Endothelial cell of umbilical vein (primary cell): ENCODE data around the gene PPP5C.

Experiments used
- CTCF ChIP-seq, 2 donors: IDR thresholded peaks; 1 replicate in 1 of 2; 2 replicates in 1 of 2; pipeline ENCODE4 v1.5.1; 2011; ENCODE audit warnings: low read length in 2 of 2, mild to moderate bottlenecking in 2 of 2, moderate library complexity in 2 of 2, control low read depth in 1 of 2, inconsistent platforms in 1 of 2, low read depth in 1 of 2; ENCODE audit not compliant: insufficient read depth in 1 of 2; ENCODE audit errors: extremely low read depth in 1 of 2
- EZH2 ChIP-seq: IDR thresholded peaks from 2 replicates; pipeline ENCODE4 v1.6.1; 2012; ENCODE audit warnings: borderline replicate concordance, low read depth, mild to moderate bottlenecking, moderate library complexity, low read length, inconsistent platforms; ENCODE audit not compliant: severe bottlenecking
- POLR2A ChIP-seq: IDR thresholded peaks from 2 replicates; pipeline ENCODE4 v1.6.1; 2012; ENCODE audit warnings: low read depth, mild to moderate bottlenecking, control low read depth, low read length
- POLR2AphosphoS5 ChIP-seq: IDR thresholded peaks from 2 replicates; pipeline ENCODE4 v1.6.1; 2012; ENCODE audit warnings: low read depth, mild to moderate bottlenecking, control low read depth, low read length, moderate library complexity; ENCODE audit not compliant: insufficient read depth

GRCh38 chr19:46392252-46392801, 45.4 kb downstream of the PPP5C start:
- TF ChIP-seq CTCF (IDR thresholded peaks at IDR 0.05; ENCODE audit: extremely low read depth in 1 of 2, insufficient read depth in 1 of 2, low read depth in 1 of 2, low read length in 2 of 2) (no peak), POLR2AphosphoS5 (no peak), EZH2 (no peak), POLR2A (no peak)
